HFF-Myc (cell line): Measurements from ENCODE around the gene TUSC2.

Experiments used
- DNase-seq: peaks from one replicate; pipeline ENCODE4 v3.0.0-alpha.2; 2011; ENCODE audit warnings: low read depth; ENCODE audit errors: extremely low read depth
- H3K4me3 ChIP-seq: replicated peaks from 2 replicates; pipeline ENCODE4 v1.5.1; 2011; ENCODE audit warnings: low read depth, mild to moderate bottlenecking, control low read depth, low read length
- CTCF ChIP-seq: IDR thresholded peaks from 2 replicates; pipeline ENCODE4 v1.5.1; 2012; ENCODE audit warnings: mild to moderate bottlenecking, low read depth, low read length, control low read depth; ENCODE audit errors: missing control alignments

Gene TUSC2

GRCh38 chr3:50298836-50299637 lies 29.0 kb downstream of the TUSC2 start, which contains the start of the genes HYAL3 and NAA80:
TSS of gene HYAL3 (minus strand) at chr3:50299405. CDS start at chr3:50295602, 3,803 bp downstream.
TSS of gene NAA80 (minus strand) at chr3:50299405. CDS start at chr3:50297463, 1,942 bp downstream.
- peak within 1 kb of the TSS; percentile 76 for H3K4me3 ChIP-seq
- peak; percentile 98 for DNase-seq
- no peak for TF ChIP-seq CTCF

GRCh38 chr3:50297896-50298725 lies 29.9 kb downstream of the TUSC2 start:
- DNase-seq, result no peak
- H3K4me3 ChIP-seq, result peak overlapping the region; percentile 76
- TF ChIP-seq CTCF, result peak; percentile 7

GRCh38 chr3:50297384-50297775 lies 30.6 kb downstream of the TUSC2 start:
- no peak for DNase-seq
- H3K4me3 ChIP-seq, result no peak overlapping the region
- TF ChIP-seq CTCF, result no peak

GRCh38 chr3:50296721-50297383 lies 31.2 kb downstream of the TUSC2 start:
- H3K4me3 ChIP-seq, result no peak overlapping the region
- no peak for TF ChIP-seq CTCF
- DNase-seq, result no peak

GRCh38 chr3:50295553-50296431 lies 32.2 kb downstream of the TUSC2 start:
- DNase-seq, result no peak
- no peak for TF ChIP-seq CTCF
- H3K4me3 ChIP-seq, result no peak overlapping the region
